Ectodermal cell (in vitro differentiated cells): ENCODE results near the gene FTCD.

Experiments
- H3K27ac ChIP-seq: 2 replicates; pipeline ENCODE4 v1.7.0; 2013; ENCODE audit warnings: mild to moderate bottlenecking, low read depth, low read length; ENCODE audit not compliant: insufficient read depth, poor library complexity, severe bottlenecking
- H3K27me3 ChIP-seq: 2 replicates; pipeline ENCODE4 v1.7.0; 2013; ENCODE audit warnings: mild to moderate bottlenecking, low read length; ENCODE audit not compliant: insufficient read depth, control insufficient read depth, poor library complexity, severe bottlenecking
- H3K36me3 ChIP-seq: one replicate; pipeline ENCODE4 v1.7.0; 2013; ENCODE audit warnings: low read length; ENCODE audit not compliant: control insufficient read depth, insufficient read depth
- H3K4me1 ChIP-seq: one replicate; pipeline ENCODE4 v1.7.0; 2013; ENCODE audit warnings: low read length; ENCODE audit not compliant: control insufficient read depth, insufficient read depth
- H3K4me3 ChIP-seq: 2 replicates; pipeline ENCODE4 v1.7.0; 2013; ENCODE audit warnings: low read depth, low read length, control low read depth; ENCODE audit not compliant: insufficient read depth
- H3K9me3 ChIP-seq: 2 replicates; pipeline ENCODE4 v1.7.0; 2013; ENCODE audit warnings: mild to moderate bottlenecking, low read length, moderate library complexity; ENCODE audit not compliant: control insufficient read depth
- WGBS, 2 experiments: methylation state at CpG; one replicate each; pipeline ENCODE4 v1.1.7; 2013; ENCODE audit warnings: missing lambda C conversion rate in 2 of 2; 5-methylcytosine and 5-hydroxymethylcytosine counted together

The FTCD gene

GRCh38 chr21:46127239-46128105 is 27.9 kb downstream of the FTCD start:
- Histone ChIP-seq H3K4me3 (no peak overlapping the region), H3K9me3 (no peaks in the 10 kb centered on the region), H3K27ac (no peak overlapping the region), H3K36me3 (no peaks in the 10 kb centered on the region), H3K4me1 (peaks cover 6% of the 10 kb centered on the region), H3K27me3 (no peaks in the 10 kb centered on the region)
- 95% methylated on average over 40 of the region's 40 CpGs for WGBS, 2 experiments

- H3K36me3 ChIP-seq: no peaks in the 10 kb centered on the region
Observed at GRCh38 chr21:46126309-46127238, 28.8 kb downstream of the FTCD start.

GRCh38 chr21:46125846-46126301 is 29.5 kb downstream of the FTCD start:
- WGBS, 2 experiments: 96 to 97% methylated on average over 47 of the region's 47 CpGs
- Histone ChIP-seq H3K4me1 (peaks cover 6% of the 10 kb centered on the region), H3K4me3 (no peak overlapping the region), H3K27ac (no peak overlapping the region), H3K9me3 (no peaks in the 10 kb centered on the region), H3K36me3 (no peaks in the 10 kb centered on the region), H3K27me3 (no peaks in the 10 kb centered on the region)

More at GRCh38 chr21:46126309-46127238, 28.8 kb downstream of the FTCD start:
- peaks cover 6% of the 10 kb centered on the region for H3K4me1 ChIP-seq
- WGBS, 2 experiments: 91 to 93% methylated on average over 32 of the region's 32 CpGs
- no peak overlapping the region for H3K4me3 ChIP-seq
- no peak overlapping the region for H3K27ac ChIP-seq
- no peaks in the 10 kb centered on the region for H3K27me3 ChIP-seq
- no peaks in the 10 kb centered on the region for H3K9me3 ChIP-seq

DNA sequence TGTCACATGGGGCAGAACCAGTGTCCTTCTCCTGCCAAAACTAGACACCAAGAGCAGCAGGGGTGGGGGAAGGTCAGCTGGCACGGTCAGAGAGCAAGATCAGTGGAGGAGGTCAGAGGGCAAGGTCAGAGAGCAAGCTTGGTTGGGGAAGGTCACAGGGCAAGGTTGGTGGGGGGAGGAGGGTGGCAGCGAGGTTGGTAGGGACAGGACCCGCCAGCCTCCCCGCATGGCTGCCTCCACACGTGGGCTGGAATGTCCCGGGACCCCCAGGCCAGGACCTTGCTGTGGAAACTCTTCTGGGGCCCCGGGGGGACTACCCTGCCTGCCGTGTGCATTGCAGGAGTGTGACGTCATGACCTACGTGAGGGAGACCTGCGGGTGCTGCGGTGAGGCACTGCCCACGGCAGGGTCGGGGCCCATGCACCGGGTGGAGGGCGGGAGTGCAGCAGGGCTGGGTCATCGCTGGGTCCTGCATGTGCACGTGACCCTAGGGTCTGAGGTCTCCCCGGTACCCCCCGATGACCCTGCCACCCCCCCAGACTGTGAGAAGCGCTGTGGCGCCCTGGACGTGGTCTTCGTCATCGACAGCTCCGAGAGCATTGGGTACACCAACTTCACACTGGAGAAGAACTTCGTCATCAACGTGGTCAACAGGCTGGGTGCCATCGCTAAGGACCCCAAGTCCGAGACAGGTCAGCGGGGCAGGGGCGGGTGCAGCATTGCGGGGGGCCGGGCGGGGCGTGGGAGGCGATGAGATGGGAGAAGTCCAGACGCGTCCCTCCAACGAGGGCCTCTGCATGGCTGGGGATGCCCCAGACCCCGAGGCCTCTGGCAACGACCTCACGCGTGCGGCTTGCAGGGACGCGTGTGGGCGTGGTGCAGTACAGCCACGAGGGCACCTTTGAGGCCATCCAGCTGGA is 30.2 kb downstream of the FTCD start:
- H3K36me3 ChIP-seq: no peaks in the 10 kb centered on the region
- no peak overlapping the region for H3K27ac ChIP-seq
- H3K9me3 ChIP-seq: no peaks in the 10 kb centered on the region
- H3K4me3 ChIP-seq: no peak overlapping the region
- H3K4me1 ChIP-seq: peaks cover 6% of the 10 kb centered on the region
- 96% methylated on average over 49 of the region's 49 CpGs for WGBS, 2 experiments
- H3K27me3 ChIP-seq: no peaks in the 10 kb centered on the region

GRCh38 chr21:46124083-46124925 is 31.1 kb downstream of the FTCD start:
- no peak overlapping the region for H3K4me3 ChIP-seq

GRCh38 chr21:46122758-46123683 is 32.4 kb downstream of the FTCD start:
- H3K36me3 ChIP-seq: no peaks in the 10 kb centered on the region
- no peaks in the 10 kb centered on the region for H3K9me3 ChIP-seq
- no peak overlapping the region for H3K27ac ChIP-seq
- no peaks in the 10 kb centered on the region for H3K27me3 ChIP-seq
- no peaks in the 10 kb centered on the region for H3K4me1 ChIP-seq
- no peak overlapping the region for H3K4me3 ChIP-seq
- WGBS, 2 experiments: 90 to 94% methylated on average over 12 of the region's 12 CpGs

More at GRCh38 chr21:46124083-46124925, 31.1 kb downstream of the FTCD start:
- no peaks in the 10 kb centered on the region for H3K9me3 ChIP-seq
- no peak overlapping the region for H3K27ac ChIP-seq
- no peaks in the 10 kb centered on the region for H3K27me3 ChIP-seq
- peaks cover 6% of the 10 kb centered on the region for H3K4me1 ChIP-seq
- 93 to 94% methylated on average over 16 of the region's 16 CpGs for WGBS, 2 experiments
- no peaks in the 10 kb centered on the region for H3K36me3 ChIP-seq

DNA sequence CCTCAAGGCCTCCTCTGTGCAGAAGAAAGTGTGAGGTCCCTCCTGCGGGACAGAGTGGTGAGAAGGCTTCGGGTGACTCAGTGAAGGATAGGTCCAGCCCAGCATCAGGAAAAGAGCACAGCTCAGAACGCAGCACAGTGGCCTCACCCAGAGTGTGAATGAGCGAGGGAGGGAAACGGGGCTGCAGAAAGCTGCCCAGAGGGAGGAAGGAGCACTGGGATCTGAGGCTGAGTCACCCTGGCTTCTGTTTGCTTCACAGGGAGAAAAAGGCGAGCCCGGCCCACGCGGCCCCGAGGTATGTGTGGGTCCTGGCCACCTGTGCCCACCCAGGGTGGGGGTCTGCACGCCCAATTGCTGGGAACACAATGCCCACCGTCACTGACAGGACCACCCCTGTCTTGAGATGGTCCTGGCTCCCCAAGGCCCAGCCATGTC is 33.1 kb downstream of the FTCD start:
- 93 to 94% methylated on average over 12 of the region's 12 CpGs for WGBS, 2 experiments
- Histone ChIP-seq H3K4me3 (no peak overlapping the region), H3K4me1 (no peaks in the 10 kb centered on the region), H3K27me3 (no peaks in the 10 kb centered on the region), H3K36me3 (no peaks in the 10 kb centered on the region), H3K9me3 (no peaks in the 10 kb centered on the region), H3K27ac (no peak overlapping the region)

DNA sequence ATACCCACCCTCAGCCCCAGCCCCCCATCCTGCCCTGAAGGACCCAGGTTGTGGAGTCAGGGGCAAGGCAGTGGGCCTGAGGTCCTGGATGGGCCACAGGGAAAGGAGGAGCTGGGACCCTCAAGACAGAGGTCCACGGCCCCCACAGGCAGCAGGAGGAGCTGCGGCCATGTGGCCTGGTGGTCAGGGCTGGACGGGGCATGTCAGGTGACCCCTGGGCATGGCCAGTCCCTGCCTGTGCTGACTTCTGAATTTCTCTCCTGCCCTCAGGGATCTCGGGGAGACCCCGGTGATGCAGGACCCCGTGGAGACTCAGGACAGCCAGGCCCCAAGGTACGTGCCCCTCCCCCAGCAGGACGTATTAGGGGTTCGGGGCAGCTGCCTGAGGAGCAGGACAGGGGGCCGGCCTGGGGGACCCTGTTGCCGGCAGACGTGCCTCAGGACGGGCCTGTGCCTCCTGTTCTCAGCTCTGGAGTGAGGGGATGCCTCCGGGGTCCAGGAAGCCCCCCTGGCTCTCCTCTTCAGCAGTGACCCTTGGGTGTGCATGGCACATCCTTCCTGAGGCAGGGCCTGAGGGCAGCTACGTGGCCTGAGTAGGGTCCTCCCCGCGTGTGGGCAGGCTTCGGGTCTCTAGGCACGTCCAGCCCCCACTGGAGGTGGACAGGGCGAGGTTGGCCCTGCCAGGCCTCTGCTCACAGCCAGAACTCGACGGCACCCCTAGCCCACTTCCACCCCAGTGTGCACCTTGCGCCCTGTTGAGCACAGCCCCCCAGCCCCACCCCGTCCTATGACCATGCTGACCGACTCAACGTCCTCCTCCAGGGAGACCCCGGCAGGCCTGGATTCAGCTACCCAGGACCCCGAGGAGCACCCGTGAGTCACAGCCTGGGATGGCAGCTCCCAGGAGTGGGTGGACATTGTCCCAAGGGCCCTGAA is 33.8 kb downstream of the FTCD start:
- Histone ChIP-seq H3K27me3 (no peaks in the 10 kb centered on the region), H3K36me3 (no peaks in the 10 kb centered on the region), H3K4me1 (no peaks in the 10 kb centered on the region), H3K4me3 (no peak overlapping the region), H3K9me3 (no peaks in the 10 kb centered on the region), H3K27ac (no peak overlapping the region)
- WGBS, 2 experiments: 94 to 95% methylated on average over 29 of the region's 29 CpGs
